Measurements from ENCODE around the gene PIGP.
"Not testable (repeated sequence)": the region's sequence is repeated elsewhere in the genome, so short reads cannot be mapped to it uniquely, and the experiment has no call there.

Gene PIGP

GRCh38 chr21:37043818-37044217 is 29.1 kb downstream of the PIGP start:
- Histone ChIP-seq H3K4me3 (no peak overlapping the region), H3K27ac (no peak overlapping the region)
- TF ChIP-seq, protein P1, sequence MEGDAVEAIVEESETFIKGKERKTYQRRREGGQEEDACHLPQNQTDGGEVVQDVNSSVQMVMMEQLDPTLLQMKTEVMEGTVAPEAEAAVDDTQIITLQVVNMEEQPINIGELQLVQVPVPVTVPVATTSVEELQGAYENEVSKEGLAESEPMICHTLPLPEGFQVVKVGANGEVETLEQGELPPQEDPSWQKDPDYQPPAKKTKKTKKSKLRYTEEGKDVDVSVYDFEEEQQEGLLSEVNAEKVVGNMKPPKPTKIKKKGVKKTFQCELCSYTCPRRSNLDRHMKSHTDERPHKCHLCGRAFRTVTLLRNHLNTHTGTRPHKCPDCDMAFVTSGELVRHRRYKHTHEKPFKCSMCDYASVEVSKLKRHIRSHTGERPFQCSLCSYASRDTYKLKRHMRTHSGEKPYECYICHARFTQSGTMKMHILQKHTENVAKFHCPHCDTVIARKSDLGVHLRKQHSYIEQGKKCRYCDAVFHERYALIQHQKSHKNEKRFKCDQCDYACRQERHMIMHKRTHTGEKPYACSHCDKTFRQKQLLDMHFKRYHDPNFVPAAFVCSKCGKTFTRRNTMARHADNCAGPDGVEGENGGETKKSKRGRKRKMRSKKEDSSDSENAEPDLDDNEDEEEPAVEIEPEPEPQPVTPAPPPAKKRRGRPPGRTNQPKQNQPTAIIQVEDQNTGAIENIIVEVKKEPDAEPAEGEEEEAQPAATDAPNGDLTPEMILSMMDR (IDR thresholded peaks at IDR 0.05) = no peak
- DNase-seq (ENCODE audit: low spot score) = no peak

- Histone ChIP-seq H3K27ac (no peak overlapping the region), H3K4me3 (no peak overlapping the region)
- DNase-seq (ENCODE audit: low spot score) = no peak
- TF ChIP-seq, protein P1 (IDR thresholded peaks at IDR 0.05) = no peak
These were observed 31.1 kb downstream of the PIGP start for GRCh38 chr21:37041706-37042271.

- Histone ChIP-seq H3K27ac (no peak overlapping the region), H3K4me3 (no peak overlapping the region)
- TF ChIP-seq, protein P1 (IDR thresholded peaks at IDR 0.05) = no peak
- no peak for DNase-seq (ENCODE audit: low spot score)
These were observed 32.7 kb downstream of the PIGP start for GRCh38 chr21:37040212-37040611.

- TF ChIP-seq, protein P1 (IDR thresholded peaks at IDR 0.05) = no peak
- H3K4me3 ChIP-seq = no peak overlapping the region
- no peak overlapping the region for H3K27ac ChIP-seq
- DNase-seq (ENCODE audit: low spot score) = no peak
These were observed 33.3 kb downstream of the PIGP start for GRCh38 chr21:37039411-37040075.

DNA sequence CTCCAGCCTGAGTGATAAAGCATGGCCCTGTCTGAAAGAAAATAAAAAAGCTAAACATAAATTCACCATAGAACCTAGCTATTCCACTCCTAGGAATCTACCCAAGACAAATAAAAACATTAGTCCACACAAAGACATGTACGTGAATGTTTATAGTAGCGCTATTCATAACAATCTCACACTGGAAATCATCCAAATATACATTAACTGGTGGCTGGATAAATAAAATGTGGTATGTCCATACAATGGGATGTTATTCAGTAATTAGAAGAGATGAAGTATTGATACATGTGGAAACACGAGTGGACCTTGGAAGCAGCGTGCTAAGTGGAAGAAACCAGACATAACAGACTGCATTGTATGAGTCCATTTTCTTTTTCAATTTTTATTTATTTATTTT is 36.7 kb downstream of the PIGP start:
- Histone ChIP-seq H3K27ac (no peak overlapping the region), H3K4me3 (no peak overlapping the region)
- TF ChIP-seq, protein P1 (IDR thresholded peaks at IDR 0.05) = no peak
- no peak for DNase-seq (ENCODE audit: low spot score)

- H3K27ac ChIP-seq; DNase-seq (ENCODE audit: low spot score); H3K4me3 ChIP-seq: not testable (repeated sequence)
These were observed 38.5 kb downstream of the PIGP start for GRCh38 chr21:37034394-37034793.

GRCh38 chr21:37032877-37033471 is 39.9 kb downstream of the PIGP start:
- Histone ChIP-seq H3K27ac (no peak overlapping the region), H3K4me3 (no peak overlapping the region)
- DNase-seq (ENCODE audit: low spot score) = no peak
- TF ChIP-seq, protein P1 (IDR thresholded peaks at IDR 0.05) = no peak

Measured in coronary artery (tissue), 2 donors.